ENCODE results near the gene ADAT1.

Gene ADAT1

DNA sequence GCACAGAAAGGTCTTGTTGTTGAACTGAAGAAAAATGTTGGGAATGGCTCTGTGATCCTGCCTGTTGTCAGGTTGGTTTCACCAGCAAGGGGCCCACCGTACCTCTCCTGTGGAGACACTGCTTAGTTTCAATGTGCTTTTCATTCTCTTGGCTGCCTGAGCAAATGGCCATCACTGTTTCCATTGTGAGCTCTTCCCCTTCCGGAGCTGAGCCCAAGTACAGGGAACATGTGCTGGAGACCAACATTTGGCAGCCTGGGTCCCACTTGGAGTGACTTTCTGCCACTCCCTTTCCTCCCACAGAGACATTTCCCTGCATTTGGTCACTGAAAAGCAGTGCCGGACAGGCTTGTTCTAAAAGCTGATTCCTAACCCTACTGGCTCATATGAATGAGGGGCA lies 33.8 kb downstream of the ADAT1 start:
- no peak for ATAC-seq
- TF ChIP-seq CSDC2 (CRISPR knock-in tag; IDR thresholded peaks at IDR 0.05) = no peak
- no peak for TF ChIP-seq ZC3H10 (CRISPR knock-in tag; IDR thresholded peaks at IDR 0.05)
- TF ChIP-seq OSR1 (CRISPR knock-in tag; IDR thresholded peaks at IDR 0.05) = no peak
- TF ChIP-seq, protein P1, sequence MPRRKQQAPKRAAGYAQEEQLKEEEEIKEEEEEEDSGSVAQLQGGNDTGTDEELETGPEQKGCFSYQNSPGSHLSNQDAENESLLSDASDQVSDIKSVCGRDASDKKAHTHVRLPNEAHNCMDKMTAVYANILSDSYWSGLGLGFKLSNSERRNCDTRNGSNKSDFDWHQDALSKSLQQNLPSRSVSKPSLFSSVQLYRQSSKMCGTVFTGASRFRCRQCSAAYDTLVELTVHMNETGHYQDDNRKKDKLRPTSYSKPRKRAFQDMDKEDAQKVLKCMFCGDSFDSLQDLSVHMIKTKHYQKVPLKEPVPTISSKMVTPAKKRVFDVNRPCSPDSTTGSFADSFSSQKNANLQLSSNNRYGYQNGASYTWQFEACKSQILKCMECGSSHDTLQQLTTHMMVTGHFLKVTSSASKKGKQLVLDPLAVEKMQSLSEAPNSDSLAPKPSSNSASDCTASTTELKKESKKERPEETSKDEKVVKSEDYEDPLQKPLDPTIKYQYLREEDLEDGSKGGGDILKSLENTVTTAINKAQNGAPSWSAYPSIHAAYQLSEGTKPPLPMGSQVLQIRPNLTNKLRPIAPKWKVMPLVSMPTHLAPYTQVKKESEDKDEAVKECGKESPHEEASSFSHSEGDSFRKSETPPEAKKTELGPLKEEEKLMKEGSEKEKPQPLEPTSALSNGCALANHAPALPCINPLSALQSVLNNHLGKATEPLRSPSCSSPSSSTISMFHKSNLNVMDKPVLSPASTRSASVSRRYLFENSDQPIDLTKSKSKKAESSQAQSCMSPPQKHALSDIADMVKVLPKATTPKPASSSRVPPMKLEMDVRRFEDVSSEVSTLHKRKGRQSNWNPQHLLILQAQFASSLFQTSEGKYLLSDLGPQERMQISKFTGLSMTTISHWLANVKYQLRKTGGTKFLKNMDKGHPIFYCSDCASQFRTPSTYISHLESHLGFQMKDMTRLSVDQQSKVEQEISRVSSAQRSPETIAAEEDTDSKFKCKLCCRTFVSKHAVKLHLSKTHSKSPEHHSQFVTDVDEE (CRISPR knock-in tag; IDR thresholded peaks at IDR 0.05) = no peak
- no peak for TF ChIP-seq PPARA (CRISPR knock-in tag; IDR thresholded peaks at IDR 0.05; ENCODE audit: borderline replicate concordance)
- TF ChIP-seq, protein P2, sequence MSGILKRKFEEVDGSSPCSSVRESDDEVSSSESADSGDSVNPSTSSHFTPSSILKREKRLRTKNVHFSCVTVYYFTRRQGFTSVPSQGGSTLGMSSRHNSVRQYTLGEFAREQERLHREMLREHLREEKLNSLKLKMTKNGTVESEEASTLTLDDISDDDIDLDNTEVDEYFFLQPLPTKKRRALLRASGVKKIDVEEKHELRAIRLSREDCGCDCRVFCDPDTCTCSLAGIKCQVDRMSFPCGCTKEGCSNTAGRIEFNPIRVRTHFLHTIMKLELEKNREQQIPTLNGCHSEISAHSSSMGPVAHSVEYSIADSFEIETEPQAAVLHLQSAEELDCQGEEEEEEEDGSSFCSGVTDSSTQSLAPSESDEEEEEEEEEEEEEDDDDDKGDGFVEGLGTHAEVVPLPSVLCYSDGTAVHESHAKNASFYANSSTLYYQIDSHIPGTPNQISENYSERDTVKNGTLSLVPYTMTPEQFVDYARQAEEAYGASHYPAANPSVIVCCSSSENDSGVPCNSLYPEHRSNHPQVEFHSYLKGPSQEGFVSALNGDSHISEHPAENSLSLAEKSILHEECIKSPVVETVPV (CRISPR knock-in tag; IDR thresholded peaks at IDR 0.05) = no peak
- no peak for TF ChIP-seq ZFP3 (CRISPR knock-in tag; IDR thresholded peaks at IDR 0.05)
- TF ChIP-seq TCF4 (CRISPR knock-in tag; IDR thresholded peaks at IDR 0.05; ENCODE audit: borderline replicate concordance) = no peak
- TF ChIP-seq SNAI2 (CRISPR knock-in tag; IDR thresholded peaks at IDR 0.05) = no peak
- TF ChIP-seq ESRRG (CRISPR knock-in tag; IDR thresholded peaks at IDR 0.05) = no peak
- TF ChIP-seq ZNF8 (CRISPR knock-in tag; IDR thresholded peaks at IDR 0.05) = no peak
- TF ChIP-seq, protein P3, sequence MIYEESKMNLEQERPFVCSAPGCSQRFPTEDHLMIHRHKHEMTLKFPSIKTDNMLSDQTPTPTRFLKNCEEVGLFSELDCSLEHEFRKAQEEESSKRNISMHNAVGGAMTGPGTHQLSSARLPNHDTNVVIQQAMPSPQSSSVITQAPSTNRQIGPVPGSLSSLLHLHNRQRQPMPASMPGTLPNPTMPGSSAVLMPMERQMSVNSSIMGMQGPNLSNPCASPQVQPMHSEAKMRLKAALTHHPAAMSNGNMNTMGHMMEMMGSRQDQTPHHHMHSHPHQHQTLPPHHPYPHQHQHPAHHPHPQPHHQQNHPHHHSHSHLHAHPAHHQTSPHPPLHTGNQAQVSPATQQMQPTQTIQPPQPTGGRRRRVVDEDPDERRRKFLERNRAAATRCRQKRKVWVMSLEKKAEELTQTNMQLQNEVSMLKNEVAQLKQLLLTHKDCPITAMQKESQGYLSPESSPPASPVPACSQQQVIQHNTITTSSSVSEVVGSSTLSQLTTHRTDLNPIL (CRISPR knock-in tag; IDR thresholded peaks at IDR 0.05; ENCODE audit: low read depth) = no peak
- TF ChIP-seq, protein P4, sequence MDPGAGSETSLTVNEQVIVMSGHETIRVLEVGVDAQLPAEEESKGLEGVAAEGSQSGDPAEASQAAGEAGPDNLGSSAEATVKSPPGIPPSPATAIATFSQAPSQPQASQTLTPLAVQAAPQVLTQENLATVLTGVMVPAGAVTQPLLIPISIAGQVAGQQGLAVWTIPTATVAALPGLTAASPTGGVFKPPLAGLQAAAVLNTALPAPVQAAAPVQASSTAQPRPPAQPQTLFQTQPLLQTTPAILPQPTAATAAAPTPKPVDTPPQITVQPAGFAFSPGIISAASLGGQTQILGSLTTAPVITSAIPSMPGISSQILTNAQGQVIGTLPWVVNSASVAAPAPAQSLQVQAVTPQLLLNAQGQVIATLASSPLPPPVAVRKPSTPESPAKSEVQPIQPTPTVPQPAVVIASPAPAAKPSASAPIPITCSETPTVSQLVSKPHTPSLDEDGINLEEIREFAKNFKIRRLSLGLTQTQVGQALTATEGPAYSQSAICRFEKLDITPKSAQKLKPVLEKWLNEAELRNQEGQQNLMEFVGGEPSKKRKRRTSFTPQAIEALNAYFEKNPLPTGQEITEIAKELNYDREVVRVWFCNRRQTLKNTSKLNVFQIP (CRISPR knock-in tag; IDR thresholded peaks at IDR 0.05; ENCODE audit: borderline replicate concordance, low read depth) = no peak
- no peak for TF ChIP-seq TOX (CRISPR knock-in tag; IDR thresholded peaks at IDR 0.05; ENCODE audit: borderline replicate concordance)
- no peak for TF ChIP-seq BACH2 (CRISPR knock-in tag; IDR thresholded peaks at IDR 0.05; ENCODE audit: borderline replicate concordance)
- TF ChIP-seq ISL1 (CRISPR knock-in tag; IDR thresholded peaks at IDR 0.05) = no peak
- TF ChIP-seq, protein P5, sequence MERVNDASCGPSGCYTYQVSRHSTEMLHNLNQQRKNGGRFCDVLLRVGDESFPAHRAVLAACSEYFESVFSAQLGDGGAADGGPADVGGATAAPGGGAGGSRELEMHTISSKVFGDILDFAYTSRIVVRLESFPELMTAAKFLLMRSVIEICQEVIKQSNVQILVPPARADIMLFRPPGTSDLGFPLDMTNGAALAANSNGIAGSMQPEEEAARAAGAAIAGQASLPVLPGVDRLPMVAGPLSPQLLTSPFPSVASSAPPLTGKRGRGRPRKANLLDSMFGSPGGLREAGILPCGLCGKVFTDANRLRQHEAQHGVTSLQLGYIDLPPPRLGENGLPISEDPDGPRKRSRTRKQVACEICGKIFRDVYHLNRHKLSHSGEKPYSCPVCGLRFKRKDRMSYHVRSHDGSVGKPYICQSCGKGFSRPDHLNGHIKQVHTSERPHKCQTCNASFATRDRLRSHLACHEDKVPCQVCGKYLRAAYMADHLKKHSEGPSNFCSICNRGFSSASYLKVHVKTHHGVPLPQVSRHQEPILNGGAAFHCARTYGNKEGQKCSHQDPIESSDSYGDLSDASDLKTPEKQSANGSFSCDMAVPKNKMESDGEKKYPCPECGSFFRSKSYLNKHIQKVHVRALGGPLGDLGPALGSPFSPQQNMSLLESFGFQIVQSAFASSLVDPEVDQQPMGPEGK (CRISPR knock-in tag; IDR thresholded peaks at IDR 0.05; ENCODE audit: borderline replicate concordance) = no peak
- TF ChIP-seq ZFP30 (CRISPR knock-in tag; IDR thresholded peaks at IDR 0.05) = no peak
- TF ChIP-seq ZNF70 (CRISPR knock-in tag; IDR thresholded peaks at IDR 0.05) = no peak

DNA sequence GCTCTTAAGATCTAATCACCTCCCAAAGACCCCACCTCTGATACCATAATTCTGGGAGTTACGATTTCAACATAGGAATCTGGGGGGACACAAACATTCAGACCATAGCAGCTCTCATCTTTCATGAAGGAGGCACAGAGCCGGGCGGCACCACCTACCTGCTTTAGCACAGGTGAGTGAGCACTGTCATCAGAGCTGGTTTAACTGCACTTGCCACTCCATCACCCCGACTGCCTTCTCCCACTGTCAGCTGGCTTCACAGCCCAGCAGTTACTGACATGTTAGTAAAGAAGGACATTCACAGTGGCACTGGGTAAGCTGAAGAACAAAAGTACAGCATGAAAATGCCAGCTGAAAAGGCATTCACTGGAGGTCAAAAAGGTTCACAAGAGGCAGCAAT lies 34.4 kb downstream of the ADAT1 start:
- TF ChIP-seq, protein P2 (CRISPR knock-in tag; IDR thresholded peaks at IDR 0.05) = no peak
- TF ChIP-seq, protein P5 (CRISPR knock-in tag; IDR thresholded peaks at IDR 0.05; ENCODE audit: borderline replicate concordance) = no peak
- no peak for TF ChIP-seq ARNTL (CRISPR knock-in tag; IDR thresholded peaks at IDR 0.05; ENCODE audit: borderline replicate concordance, low read depth)
- no peak for TF ChIP-seq GLIS3 (CRISPR knock-in tag; IDR thresholded peaks at IDR 0.05)
- TF ChIP-seq, protein P4 (CRISPR knock-in tag; IDR thresholded peaks at IDR 0.05; ENCODE audit: borderline replicate concordance, low read depth) = no peak
- TF ChIP-seq CSDC2 (CRISPR knock-in tag; IDR thresholded peaks at IDR 0.05) = no peak
- TF ChIP-seq ESRRG (CRISPR knock-in tag; IDR thresholded peaks at IDR 0.05) = no peak
- no peak for TF ChIP-seq PPARA (CRISPR knock-in tag; IDR thresholded peaks at IDR 0.05; ENCODE audit: borderline replicate concordance)
- no peak for TF ChIP-seq OSR1 (CRISPR knock-in tag; IDR thresholded peaks at IDR 0.05)
- no peak for ATAC-seq

All from SK-N-SH treated with all-trans-retinoic acid at 6 μM for 48 hours (cell line).